Eye (tissue), 1 donor: ENCODE data around the gene CCDC61.
A peak's percentile ranks its signal among the peaks of the same experiment; 100 is the strongest.

Source experiments
- DNase-seq: peaks from one replicate; pipeline ENCODE4 v3.0.0-alpha.2; 2015

CCDC61 gene

GRCh38 chr19:46016426-46017094 is 21.3 kb downstream of the CCDC61 start:
- DNase-seq, result peak; percentile 93

- DNase-seq, result no peak
Measured at GRCh38 chr19:46017095-46017429, 21.8 kb downstream of the CCDC61 start.

GRCh38 chr19:46017874-46018675 is 22.8 kb downstream of the CCDC61 start:
- no peak for DNase-seq

- no peak for DNase-seq
Measured at GRCh38 chr19:46018729-46019251, 23.5 kb downstream of the CCDC61 start.

DNA sequence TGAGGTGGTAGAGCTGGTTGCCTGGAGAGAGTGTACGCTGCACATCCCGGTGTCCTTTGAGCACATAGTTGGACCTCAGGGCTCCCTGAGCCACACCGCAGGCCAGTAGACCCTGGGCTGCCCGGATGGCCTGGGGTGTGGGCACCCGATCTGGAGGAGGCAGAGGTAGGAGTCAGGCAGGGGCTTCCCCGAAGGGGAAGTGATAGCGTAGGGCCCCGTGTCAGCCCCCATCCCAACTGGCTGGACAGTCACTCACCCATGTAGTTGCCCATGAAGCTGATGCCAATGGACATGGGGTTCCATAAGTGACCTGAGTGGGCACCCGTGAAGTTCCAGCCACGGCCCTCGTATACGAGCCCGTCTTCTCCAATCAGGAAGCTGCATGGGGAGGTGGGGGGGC is 24.0 kb downstream of the CCDC61 start:
- no peak for DNase-seq

DNA sequence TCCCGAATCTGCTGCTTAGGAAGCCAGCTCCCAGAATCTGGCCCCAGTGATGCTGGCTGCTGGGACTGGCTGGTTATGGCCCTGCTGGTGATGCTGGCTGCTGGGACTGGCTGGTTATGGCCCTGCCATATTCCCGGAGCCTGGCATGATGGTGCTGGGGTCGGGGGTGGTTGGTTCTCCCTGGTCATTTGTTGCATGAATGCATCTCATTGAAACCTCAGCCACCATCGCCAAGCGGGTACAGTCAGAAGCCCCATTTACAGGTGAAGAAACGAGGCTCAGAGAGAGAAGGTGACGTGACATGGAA is 25.5 kb downstream of the CCDC61 start:
- DNase-seq, result no peak

- DNase-seq, result no peak
Measured at GRCh38 chr19:46021531-46022041, 26.3 kb downstream of the CCDC61 start.

DNA sequence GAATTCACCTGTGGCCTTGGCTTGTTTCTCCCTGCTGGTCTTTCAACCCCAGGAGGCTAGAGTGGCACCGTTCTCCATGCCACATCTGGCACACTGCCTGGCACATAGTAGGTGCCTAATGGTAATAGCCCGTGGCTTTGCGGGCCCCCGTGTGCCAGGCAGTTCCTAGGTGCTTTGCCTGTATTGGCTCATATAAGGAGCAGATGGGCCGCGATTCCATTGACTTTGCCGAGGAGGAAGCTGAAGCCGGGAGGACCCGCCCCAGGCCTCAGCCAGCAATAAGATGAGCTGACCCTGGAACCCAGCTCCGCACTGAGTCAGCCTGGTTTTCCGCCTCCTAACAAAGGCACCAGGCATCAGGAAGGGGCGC is 26.8 kb downstream of the CCDC61 start:
- DNase-seq, result no peak

GRCh38 chr19:46022431-46023310 is 27.4 kb downstream of the CCDC61 start, which contains the start of gene PGLYRP1:
Gene PGLYRP1, minus strand, starts transcription at chr19:46023053. Its CDS starts 32 bp downstream, at chr19:46023021.
- no peak for DNase-seq

- DNase-seq, result no peak
Measured at GRCh38 chr19:46023311-46023779, 28.1 kb downstream of the CCDC61 start.

- no peak for DNase-seq
Measured at GRCh38 chr19:46025835-46026234, 30.6 kb downstream of the CCDC61 start.

DNA sequence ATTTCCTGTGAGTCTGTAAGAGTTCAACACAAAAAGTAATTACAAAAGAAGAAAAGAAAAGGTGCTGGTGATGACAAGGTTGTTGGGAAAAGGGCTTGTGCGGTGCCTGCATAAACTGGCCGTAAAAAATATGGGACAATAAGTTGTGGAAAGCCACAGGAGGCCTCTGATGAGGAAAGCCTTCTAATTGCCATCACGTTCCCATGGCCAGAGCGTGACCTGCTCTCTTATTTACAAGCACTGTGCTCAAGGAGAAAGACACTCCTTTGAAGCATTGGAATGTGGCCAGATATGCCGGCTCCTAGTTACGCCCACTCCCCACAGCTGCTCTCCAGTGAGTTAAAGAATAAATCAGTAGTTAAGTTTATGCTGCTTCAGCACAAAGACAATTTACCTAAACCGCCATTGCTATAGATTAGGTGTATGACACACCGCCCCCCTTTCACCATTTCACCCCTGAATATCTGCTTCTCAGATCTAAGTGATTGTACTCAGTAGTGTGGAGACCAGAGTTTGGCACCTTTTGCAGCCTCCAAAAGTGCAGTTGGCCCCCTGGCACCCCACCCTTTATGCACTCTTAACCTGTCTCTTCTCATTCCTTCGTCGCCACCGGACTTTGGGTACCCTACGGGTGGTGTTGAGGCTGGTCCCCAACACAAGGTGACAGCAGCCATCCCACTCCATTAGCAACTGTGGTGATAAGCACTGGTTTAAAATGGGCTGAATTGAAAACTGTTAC is 35.7 kb downstream of the CCDC61 start:
- peak; percentile 52 for DNase-seq

DNA sequence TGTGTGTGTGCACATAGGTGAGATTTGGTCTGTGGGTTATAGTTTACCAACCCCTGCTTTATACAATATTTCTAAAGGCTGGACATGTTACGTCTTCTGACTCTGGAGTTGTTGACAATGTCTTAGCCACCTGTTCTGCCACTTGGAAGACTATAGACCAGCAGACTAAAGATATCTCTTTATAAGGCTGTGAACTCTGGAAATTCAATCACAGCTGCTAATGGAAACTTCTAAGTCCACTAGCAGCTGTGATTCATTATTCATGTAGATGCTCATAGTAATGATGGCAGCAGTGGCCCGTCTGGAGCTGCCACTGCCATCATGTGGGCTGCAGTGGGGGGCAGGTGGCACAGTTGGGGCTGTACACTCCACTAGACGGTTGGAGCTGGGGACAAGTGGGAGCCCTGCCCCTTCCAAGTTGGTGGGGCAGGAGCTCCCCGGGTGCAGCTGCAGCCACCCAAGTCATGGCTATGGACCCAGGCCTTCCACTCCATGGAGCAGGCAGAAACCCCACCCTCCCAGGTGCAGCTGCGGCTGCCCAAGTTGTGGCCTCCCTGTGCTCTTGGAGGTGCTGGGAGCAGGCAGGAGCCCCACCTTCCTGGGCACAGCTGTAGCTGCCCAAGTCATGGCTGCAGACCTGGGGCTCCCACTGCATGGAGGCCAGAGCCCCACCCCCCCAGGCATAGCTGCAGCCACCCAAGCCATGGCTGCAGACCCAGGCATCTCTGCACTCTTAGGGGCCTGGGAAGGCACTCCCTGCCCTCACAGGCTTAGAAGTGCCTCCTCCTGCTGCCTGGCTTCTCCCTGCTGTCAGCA is 36.7 kb downstream of the CCDC61 start:
- DNase-seq, result no peak

DNA sequence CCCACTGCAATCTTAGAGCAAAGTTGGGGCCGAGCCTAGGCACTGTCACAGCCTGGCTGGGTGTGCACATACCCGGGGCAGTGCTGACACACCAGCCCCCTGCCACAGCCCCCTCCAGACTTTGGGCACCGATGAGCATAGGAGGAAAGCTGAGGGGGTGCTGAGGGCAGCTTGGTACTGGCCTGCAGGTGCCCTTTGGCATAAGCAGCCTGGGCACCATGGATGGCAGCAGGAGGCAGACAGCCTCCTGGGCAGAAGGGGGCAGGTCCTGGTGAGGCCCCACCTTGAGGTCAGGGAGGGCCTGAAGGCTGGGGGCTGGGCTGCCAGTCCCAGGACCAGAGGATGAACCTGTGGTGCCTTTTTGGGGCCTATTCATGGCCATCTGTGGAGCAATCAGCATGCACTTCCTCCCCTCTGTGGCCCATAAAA is 37.3 kb downstream of the CCDC61 start:
- no peak for DNase-seq

GRCh38 chr19:46033401-46033800 is 38.1 kb downstream of the CCDC61 start:
- DNase-seq, result no peak

- no peak for DNase-seq
Measured at GRCh38 chr19:46035546-46035945, 40.3 kb downstream of the CCDC61 start.

- DNase-seq, result no peak
Measured at GRCh38 chr19:46035986-46036743, 40.9 kb downstream of the CCDC61 start.

DNA sequence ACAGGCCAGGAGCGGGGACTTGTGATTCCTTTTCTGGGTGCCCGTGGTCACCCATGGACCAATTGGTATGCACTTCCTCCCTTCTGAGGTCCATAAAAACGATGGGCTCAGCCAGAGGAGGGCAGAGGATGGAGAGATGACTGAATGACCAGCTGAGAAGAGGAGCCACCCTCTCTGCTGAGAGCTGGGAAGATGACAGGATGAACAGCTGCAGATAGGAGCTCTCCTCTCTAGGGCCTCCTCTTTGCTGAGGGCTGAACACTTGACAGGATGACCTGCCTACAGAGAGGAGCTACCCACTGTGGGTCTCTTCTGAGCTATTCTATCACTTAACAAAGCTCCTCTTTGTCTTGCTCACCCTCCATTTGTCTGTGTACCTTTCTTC is 41.5 kb downstream of the CCDC61 start:
- DNase-seq, result no peak

- no peak for DNase-seq
Measured at GRCh38 chr19:46040125-46040524, 44.9 kb downstream of the CCDC61 start.

DNA sequence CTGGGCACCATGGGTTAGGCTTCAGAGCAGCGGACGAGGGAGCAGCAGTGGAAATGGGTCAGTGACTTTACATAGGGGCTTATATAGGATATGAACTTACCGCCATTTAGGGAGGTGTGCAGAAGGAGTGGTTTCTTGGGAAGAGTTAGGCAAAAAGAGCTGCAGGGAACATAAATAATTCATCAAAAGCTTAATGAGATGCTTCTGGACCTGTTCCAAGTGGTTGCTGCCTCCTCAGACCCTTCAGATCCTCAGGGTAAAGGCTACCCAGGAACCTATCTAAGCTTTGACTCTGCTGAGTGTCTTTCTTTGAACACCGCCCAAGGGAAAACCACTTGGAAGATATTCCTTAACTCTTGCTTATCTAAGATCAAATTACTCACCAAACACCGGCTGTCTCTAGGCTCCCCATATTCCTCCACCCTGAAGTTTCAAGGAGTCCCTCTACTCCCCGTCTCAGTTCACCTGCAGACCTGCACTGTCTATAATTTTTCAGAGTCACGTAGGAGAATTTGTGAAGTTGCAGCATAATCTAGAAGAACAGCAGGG is 45.8 kb downstream of the CCDC61 start, which contains the start of gene IGFL4:
Gene IGFL4, minus strand, starts transcription at position 51 of the 549 bp plus-strand sequence. Its CDS starts 40 bp downstream, at position 11.
- no peak for DNase-seq
